ENCODE results near the gene FST. TPM values are rescaled to one million over a fixed set of nuclear protein-coding genes. Genes with fewer than 3 reads are reported as not detected.

FST gene
- total and polyA plus RNA-seq, 2 of the 13 experiments (the other 11 are each of a cell fraction or from before 2014, with no cell fraction given): 38.6 to 136 TPM

DNA sequence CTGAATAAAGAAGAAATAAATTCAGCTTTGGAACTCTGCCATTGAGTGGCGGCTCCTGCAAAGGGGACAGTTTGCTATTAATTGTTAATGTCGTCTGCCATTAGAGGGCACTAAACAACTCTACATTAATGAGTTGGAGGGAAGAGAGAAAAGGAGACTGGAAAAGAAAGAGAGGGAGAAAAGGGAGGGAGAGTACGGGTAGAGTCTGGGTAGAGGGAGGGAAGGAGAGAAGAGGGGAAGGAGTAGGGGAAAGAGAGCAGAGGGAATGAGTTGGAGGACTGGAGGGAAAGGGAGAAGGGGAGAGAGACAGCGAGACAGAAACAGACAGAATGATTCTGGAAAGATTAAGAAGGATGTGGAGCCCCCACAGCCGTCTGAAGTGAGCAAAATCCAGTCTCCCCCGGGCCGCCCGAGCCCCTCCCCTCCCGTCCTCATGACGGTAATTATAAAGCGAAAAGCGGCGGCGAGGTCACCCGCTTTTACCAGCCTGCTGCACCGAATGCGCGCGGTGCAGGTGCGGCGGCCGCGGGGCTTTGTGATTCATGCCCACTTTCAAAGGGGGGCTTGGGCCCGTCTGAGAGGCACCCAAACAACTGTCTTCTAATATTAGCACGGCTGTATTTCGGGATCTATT, 1.9 kb upstream of the FST start (continued):
- no peak for TF ChIP-seq SMAD1 (CRISPR knock-in tag; IDR thresholded peaks at IDR 0.05; ENCODE audit: borderline replicate concordance, low read depth)
- TF ChIP-seq U2AF2 (IDR thresholded peaks at IDR 0.05; ENCODE audit: low read depth, low read length): no peak
- no peak for TF ChIP-seq NKX3-1 (CRISPR knock-in tag; IDR thresholded peaks at IDR 0.05)
- TF ChIP-seq ISX (CRISPR knock-in tag; conservative IDR thresholded peaks at IDR 0.05): no peak
- TF ChIP-seq SATB2 (CRISPR knock-in tag; IDR thresholded peaks at IDR 0.05): no peak
- no peak for TF ChIP-seq MXD4 (CRISPR knock-in tag; IDR thresholded peaks at IDR 0.05)
- TF ChIP-seq ERF (CRISPR knock-in tag; IDR thresholded peaks at IDR 0.05): no peak
- TF ChIP-seq ZNF281 (CRISPR knock-in tag; IDR thresholded peaks at IDR 0.05; ENCODE audit: borderline replicate concordance): no peak
- no peak for TF ChIP-seq THAP9 (CRISPR knock-in tag; IDR thresholded peaks at IDR 0.05; ENCODE audit: borderline replicate concordance)
- TF ChIP-seq ZNF816 (CRISPR knock-in tag; IDR thresholded peaks at IDR 0.05; ENCODE audit: borderline replicate concordance): no peak
- TF ChIP-seq SOX13 (IDR thresholded peaks at IDR 0.05): no peak
- peak in 1 of 2 experiments; percentile 33; a peak in 1 of 4 replicates for TF ChIP-seq SOX13 (CRISPR knock-in tag; conservative IDR thresholded peaks at IDR 0.05 in 1 of 2, IDR thresholded peaks at IDR 0.05 in 1 of 2)
- TF ChIP-seq MATR3 (CRISPR knock-in tag; IDR thresholded peaks at IDR 0.05): no peak
- TF ChIP-seq LCORL (IDR thresholded peaks at IDR 0.05): no peak
- no peak for TF ChIP-seq LCORL (CRISPR knock-in tag; IDR thresholded peaks at IDR 0.05)
- TF ChIP-seq, protein P1, sequence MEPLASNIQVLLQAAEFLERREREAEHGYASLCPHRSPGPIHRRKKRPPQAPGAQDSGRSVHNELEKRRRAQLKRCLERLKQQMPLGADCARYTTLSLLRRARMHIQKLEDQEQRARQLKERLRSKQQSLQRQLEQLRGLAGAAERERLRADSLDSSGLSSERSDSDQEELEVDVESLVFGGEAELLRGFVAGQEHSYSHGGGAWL (CRISPR knock-in tag; IDR thresholded peaks at IDR 0.05): 0 out of 2 replicates have a peak, but pooled peaks have one; percentile 49
- TF ChIP-seq ZNF143 (CRISPR knock-in tag; IDR thresholded peaks at IDR 0.05): no peak
- TF ChIP-seq TOPORS (CRISPR knock-in tag; IDR thresholded peaks at IDR 0.05): no peak
- TF ChIP-seq ZNF770 (CRISPR knock-in tag; IDR thresholded peaks at IDR 0.05): no peak
- TF ChIP-seq RNF2 (conservative IDR thresholded peaks at IDR 0.05; ENCODE audit: low read depth): no peak
- no peak for TF ChIP-seq PTBP1 (IDR thresholded peaks at IDR 0.05; ENCODE audit: low read depth, low read length, poor library complexity, severe bottlenecking)
- TF ChIP-seq IRF2 (CRISPR knock-in tag; IDR thresholded peaks at IDR 0.05): 0 out of 2 replicates have a peak, but pooled peaks have one; percentile 21

Measured in HepG2 (cell line).